CD4-positive, alpha-beta T cell treated with Interleukin-17A for 1 hour (primary cell): ENCODE measurements around the gene PRXL2C.
A peak's percentile ranks its signal among the peaks of the same experiment; 100 is the strongest.
"Not testable (repeated sequence)": the region's sequence is repeated elsewhere in the genome, so short reads cannot be mapped to it uniquely, and the experiment has no call there.

Experiments
- DNase-seq: peaks from one replicate; pipeline ENCODE4 v3.0.0-alpha.2; 2020

PRXL2C gene

DNA sequence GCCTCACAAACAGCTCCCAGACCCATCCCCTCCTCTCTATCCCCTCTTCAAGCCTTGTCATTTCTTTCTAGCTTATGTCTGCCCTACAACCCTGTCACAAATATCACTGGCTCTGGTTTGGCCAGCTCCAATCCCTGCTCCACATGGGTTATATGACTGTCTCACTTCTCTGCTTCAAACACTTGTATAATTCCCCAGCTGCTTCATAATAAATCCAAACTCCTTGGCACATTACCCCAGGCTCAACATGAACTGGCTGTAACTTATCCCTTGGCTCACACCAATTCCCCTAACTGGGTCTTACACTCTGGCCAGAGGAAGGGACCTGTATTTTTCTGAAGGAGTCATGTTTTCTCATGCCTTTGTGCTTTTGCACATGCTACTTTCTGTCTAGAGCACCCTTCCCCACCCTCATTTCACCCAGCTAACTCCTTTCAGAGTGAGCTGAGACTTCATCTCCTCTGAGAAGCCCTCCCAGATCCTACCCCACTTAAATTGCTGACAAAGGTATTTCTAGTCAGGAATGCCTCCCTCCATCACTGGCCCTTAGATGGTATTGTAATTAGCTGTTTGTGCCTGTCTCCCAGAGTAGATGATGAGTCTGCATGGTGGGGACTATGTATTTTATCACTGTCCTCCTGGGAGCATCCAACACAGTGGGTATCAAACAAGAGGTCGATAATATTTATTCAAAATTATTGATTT, 5.3 kb downstream of the PRXL2C start:
- no peak for DNase-seq

DNA sequence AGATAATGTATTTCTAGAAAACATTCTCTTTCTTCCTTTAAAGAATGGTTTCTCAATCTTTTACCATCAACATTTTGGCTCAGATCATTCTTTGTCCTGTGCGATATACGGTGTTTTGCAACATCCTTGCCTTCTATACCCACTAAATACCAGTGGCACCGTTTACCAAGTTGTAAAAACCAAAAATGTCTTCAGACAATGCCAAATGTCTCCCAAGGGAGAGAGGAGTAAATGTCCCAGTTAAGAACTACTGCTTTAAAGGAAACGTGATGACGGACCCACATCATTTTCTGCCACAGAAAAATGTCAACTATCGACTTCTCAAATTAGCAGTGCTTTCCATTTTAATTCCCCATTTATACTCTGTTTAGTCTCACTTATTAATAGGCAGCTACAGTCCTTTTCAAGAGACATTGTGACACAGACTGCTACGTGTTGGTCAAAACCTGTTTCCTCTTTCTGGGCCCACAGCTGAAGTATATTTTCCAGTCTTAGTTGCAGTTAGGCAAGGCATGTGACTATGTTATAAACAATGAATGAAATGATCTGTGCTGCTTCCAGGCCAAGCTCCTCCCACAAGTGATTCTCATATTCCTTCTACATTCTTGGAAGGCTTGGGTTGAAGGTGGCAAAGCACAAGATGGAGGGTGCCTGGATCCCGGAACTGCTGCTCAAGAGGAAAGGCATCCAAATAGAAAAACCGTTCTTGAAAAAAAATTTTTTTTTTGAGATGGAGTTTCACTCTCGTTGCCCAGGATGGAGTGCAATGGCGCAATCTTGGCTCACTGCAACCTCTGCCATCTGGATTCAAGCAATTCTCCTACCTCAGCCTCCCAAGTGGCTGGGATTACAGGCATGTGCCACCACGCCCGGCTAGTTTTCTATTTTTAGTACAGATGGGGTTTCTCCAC, 8.8 kb downstream of the PRXL2C start:
- peak; percentile 17 for DNase-seq

DNA sequence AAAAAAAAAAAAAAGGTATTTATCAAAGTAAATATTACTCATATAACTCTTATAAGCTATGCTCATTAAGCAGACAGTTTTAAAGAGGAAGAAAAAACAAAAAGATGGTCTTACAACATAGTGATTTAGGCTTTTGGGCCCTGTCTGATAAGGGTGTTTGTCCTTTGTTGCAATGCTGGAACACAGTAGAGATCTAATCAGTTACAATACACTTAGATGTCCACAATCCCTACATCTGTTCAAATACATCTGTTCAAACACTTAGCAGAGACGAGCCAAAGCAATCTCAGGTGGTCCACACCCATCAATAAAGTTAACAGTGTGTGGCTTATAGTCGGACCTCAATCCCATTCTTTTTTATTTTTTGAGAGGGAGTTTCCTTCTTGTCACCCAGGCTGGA, 11.0 kb downstream of the PRXL2C start:
- DNase-seq: no peak

DNA sequence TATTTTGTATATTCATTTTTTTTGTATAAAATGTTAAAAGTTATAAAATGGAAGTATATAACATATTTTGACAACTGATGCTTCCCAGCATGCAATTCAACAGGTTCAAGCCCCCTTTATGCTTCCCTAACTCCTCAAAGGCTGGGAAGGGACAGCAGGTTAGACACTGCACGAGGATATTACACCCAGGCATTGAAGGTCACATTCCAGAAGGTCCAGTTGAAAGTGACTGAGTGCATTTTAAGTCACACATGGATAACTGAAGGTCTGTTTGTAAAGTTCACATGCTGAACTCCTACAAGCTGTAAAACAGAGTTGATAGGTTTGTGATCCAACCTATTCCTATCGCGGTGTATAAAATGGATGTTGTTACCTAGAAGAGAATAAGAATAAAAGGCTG, 13.6 kb downstream of the PRXL2C start:
- DNase-seq: no peak

DNA sequence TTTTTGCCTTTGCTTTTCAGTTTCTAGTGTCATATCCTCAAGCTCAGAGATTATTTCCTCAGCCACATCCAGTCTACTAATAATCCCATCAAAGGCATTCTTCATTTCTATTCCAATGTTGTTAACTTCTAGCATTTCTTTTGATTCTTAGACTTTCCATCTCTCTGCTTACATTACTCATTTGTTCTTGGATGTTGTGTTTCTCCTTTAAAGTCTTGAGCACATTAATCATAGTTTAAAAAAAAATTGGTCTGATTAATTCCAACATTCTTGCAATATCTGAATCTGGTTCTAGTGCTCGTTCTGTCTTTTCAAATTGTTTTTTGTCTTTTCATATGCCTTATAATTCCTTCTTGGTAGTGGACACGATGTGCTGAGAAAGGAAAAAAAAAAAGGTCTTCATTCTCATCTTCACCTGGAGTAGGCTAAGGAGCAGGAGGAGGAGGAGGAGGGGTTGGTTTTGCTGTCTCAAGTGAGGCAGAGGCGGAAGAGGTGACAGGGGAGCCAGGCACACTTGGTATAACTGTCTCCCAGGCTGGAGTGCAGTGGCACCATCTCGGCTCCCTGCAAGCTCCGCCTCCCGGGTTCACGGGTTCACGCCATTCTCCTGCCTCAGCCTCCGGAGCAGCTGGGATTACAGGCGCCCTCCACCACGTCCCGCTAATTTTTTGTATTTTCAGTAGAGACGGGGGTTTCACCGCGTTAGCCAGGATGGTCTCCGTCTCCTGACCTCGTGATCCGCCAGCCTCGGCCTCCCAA, 16.3 kb downstream of the PRXL2C start:
- DNase-seq: no peak

DNA sequence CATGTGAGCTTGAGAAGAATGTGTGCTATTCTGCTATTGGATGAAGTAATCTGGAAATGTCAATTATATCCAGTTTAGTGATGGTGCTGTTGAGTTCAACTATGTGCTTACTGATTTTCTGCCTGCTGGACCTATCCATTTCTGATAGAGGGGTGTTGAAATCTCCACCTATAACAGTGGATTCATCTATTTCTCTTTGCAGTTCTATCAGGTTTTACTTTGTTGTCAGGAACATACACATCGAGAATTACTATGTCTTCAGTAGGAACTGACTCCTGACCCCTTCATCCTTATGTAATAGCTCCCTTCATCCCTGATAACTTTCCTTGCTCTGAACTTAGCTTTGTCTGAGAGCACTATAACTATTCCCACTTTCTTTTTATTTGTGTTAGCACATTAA, 18.7 kb downstream of the PRXL2C start:
- no peak for DNase-seq

DNA sequence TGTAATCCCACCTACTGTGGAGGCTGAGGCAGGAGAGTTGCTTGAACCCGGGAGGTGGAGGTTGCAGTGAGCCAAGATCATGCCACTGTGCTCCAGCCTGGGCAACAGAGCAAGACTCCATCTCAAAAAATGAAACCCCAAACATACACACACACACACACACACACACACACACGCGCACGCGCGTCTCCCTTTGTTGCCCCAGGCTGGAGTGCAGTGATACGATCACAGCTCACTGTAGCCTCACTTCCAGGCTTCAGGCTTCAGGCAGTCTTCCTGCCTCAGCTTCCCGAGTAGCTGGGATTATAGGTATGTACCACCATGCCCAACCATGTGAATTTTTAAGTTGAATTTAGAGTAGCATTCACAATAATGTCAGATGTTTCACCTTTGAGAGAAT, 21.5 kb downstream of the PRXL2C start:
- not testable (repeated sequence) for DNase-seq

DNA sequence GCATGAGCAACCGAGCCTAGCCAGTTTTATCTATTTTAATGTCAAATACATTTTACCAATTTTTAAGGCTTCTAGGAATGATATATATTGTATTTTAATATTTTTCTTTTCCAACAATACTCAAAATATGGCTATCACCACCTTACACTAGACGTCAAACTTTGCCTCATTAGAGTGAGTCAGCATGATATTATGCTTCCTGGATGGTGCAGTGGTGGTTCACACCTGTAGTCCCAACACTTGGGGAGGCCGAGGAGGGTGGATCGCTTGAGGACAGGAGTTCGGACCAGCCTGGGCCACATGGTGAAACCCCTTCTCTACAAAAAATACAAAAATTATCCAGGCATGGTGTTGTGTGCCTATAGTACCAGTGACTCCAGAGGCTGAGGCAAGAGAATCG, 28.2 kb downstream of the PRXL2C start:
- DNase-seq: no peak

DNA sequence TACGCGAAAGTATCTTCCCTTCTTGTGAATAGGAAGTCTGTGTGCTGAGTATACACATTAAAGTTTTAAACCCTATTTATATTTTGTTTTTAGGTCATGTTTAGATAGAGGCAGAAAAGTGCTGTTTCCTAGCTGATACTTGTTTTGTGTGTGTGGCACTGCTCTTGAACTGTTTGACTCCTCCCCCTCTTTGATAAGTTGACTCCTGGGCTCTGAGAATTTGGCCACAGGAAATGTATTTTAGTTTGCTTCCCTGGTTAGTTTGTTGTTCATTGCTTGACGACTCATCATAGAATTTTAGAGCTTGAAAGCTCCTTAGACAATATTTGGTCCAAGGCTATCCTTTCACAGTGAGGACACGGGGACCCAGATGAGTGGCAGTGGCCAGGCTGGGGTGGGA, 33.5 kb downstream of the PRXL2C start:
- no peak for DNase-seq

DNA sequence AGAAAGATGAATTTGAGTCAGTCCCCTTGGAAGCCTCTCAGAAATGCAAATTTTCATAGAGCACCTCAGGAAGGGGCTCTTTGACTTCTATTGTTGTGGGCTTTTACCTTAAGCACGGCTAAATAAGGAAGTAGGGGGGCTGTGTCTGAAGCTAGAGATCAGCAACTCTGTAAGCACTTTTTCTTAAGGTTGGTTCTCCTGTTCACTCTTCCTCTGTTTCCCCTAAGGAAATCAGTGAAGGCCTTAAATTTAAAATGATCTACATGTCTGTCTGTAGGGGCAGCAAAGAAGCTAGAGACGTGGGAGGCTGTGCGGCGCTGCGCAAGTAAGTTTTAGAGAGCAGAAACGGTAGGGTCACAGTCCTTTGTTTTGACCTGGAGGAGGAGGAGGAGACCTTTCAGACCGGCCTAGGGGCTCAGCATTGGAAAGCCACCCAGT, 34.3 kb downstream of the PRXL2C start:
- DNase-seq: no peak

DNA sequence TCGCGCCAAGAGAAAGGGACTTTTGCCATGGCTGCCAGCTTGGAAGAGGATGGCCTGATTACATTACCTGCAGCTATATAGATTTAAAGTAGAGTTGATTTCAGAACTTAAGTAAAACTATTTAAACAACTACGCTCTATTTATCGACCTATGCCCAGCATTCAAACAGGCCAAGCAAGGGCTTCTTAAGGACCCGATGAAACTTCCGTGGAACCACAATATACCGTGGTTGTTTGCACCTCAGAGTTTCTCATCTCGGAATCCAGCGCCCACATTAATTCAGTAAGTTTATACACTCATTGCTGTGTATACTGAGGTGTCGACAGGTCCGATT, 35.0 kb downstream of the PRXL2C start:
- DNase-seq: no peak

DNA sequence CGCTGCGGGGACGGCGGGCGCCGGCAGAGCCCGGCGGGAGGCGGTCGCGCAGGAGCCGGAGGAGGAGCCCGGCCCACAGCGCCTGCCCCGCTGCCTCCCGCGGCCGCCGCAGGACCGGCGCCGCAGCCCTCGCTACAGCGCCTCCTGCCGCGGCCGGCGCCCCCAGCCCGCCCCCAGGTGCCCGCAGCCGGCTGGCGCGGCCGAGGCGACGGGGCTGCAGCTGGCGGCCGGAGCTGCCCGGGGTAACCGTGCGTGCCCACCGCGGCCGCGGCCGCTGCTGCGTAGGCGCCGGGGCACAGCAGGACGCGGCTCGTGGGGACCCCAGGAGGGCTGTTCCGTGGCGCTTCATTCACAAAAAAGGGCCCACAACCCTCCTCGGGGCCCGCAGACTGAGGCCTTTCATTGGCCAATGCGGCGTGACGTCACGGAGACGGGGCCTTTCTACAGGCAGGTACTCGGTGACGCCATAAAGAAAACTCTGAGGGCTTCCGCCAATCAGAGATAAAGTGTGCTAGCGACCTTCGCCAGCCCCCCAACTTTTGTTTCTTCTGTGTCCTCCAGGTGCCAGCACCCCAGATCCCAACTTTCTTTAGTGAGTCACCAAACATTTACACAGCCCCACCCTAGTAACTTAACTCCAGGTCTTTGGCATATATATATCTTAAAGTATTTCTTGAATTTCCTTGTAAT, 35.5 kb downstream of the PRXL2C start, which contains the start of gene CDC14B:
Gene CDC14B, minus strand, starts transcription at position 353 of the 690 bp plus-strand sequence. CDS start 465 bp downstream, outside the sequence.
- peak; percentile 80 for DNase-seq

DNA sequence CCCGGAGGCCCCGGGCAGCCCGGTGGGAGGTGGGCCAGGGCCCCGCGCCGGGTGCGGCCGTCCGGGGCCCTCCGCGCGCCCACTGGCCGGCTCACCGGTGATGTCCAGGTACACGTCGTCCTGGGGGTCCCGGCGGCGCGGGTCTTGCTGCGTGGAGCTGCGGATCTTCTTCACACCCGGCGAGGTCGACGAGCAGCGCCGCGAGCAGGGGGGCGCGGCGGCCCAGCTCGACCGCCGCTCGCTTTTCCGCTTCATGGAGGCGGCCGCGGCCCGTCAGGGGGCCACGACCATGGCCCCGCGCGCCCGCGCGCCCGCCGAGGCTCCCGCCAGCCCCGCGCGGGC, 36.0 kb downstream of the PRXL2C start:
- DNase-seq: no peak

DNA sequence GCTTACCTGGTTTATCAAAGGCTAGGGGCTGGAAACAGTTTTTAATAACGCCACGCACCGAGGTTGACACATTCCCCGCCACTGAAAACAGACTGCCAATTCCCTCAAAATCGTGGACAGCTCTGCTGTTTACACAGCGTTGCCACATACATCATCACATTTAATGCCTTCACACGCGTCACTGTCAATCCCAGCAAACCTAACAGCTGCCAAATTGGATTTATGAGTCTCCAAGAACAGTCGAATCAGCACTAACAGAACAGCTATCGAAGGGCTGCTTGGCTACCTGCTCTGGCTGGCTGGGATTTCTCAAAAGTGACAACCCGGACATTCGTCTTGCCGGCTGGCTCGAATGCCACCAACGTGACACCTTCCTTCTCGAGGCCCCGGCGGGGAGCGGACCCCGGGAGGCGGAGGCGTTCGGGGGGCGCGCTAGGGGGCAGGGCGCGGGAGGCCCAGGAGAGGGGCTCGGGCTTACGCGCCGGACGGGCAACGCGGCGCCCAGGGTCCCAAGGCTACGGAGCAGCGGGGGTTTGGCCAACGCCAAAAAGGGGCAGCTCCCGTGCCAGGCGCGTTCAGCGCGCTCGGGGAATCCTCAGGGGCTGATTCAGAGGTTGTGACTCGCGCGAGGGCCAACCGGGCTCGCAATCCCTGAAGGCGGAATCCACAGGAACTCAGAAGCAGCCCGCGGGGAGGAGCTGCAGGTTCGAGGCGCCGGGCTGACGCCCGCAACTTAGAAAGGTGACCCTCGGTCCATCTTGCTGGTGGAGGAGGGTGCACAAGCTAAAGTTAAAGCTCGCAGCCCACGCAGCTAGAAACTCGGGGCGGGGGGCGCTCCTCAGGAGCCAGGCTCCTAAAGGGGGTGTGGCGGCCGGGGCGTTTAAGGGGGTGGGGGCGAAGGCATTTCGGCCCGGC, 36.7 kb downstream of the PRXL2C start:
- DNase-seq: no peak

DNA sequence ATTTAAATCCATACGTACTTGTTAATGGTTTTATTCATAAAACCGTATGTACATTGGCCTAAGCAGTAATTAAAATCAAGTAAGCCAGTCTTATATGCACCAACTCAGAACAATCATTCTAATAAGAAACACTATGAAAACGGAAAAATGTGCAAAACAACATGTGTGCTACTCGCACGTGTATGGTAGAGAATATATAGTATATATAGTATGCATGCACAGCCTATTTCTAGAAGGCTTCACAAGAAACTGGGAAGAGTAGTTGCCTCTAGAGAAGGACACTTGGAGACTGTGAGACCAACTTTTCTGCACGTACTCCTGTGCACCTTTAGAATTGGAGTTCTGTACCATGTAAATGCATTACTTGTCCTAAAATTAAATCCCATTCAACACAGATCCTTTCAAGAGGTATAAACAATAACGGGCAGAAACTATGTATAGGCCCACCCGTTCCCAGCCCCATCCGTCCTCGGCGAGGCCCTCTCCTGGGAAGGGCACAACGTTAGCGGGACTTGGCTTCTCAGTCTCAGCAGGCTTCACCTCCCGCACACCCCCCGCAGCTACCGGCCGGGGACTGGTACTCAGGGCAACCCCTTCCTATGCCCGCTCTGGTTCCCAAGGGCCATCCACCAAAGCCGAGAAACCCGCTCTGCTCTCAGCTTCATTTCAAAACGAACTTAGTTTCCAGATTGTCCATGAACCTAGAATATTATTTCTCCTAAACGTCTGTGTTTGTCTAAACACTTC, 37.5 kb downstream of the PRXL2C start:
- DNase-seq: no peak

DNA sequence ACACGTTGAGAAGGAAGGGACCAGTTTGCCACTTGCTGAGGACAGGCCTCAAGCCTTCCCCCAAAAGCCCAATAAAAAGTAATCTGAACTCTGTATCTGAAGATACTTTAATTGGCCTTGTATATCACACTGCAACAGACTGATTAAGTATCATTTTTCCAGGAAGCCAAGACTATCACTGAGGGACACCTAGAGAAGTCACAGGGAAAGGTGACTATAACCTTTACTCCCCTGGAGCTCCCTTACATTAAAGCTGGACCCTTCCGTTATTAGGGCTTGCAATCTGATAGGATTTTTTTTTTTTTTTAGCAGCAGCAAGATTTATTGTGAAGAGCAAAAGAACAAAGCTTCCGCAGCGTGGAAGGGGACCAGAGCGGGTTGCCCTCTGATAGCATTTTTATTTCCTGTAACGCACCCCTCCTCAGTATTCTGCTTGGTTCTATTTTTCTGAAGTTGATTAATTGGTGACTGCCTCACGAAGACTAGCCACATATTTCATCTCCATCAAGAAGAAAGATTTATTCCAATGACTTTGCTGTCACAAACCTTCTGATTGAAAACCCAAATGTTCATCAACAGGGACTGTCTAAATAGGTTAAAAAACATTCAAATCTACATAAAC, 38.2 kb downstream of the PRXL2C start:
- DNase-seq: no peak

DNA sequence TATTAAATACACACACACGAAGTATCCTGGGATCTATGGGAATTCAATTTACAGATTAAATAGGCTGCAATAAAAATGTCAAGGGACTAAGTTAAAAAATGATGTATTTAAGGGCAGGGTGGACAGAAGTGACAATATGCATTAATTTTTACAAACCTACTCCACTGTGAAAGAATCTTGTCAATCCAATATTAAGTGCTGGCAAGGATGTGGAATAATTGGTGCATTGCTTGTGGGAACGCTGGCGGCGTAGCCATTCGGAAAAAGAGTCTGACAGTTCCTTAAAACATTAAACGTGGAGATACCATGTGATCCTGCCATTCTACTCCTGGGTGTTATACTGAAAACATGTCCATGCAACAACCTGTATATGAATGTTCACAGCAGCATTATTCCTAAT, 39.7 kb downstream of the PRXL2C start:
- no peak for DNase-seq

DNA sequence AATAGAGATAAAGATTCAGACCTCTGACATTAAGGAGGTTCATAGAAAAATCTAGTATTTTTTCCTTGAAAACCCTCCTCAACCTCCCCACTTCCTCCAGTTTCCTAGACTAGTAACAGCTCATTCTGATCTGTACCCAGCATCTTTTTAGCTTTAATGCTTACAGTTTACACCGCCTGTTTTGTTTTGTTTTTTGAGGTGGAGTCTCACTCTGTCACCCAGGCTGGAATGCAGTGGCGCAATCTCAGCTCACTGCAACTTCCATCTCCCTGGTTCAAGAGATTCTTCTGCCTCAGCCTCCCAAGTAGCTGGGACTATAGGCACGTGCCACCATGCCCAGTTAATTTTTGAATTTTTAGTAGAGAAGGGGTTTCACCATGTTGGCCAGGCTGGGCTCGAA, 40.5 kb downstream of the PRXL2C start:
- not testable (repeated sequence) for DNase-seq

DNA sequence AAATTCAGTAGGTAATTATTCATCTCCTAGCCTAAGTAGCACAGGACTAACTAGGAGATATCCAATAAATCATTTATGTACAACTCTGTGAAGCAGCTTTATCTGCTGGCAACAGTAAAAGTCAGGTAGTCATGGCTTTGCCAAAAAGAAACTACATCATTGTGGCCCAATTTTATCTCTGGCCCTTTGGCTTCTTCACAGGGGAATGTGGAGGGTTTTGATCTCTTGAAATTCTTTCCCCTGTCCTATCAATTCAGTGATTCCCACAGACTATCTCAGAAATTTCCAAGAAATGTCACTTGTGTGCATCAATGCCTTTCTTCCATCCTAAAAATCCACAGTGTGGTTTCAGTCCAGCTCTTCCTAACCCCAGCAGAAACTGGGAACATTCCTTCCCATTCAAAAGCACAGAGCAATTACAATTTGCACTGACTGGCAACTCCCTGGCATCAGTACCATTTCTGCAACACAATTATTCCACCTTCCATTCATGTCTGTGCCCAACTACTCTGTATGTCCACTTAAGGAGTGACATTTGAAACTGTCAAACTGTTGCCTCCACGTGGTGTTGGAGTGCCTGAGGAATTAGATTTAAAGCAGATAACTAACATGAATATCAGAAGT, 42.0 kb downstream of the PRXL2C start:
- no peak for DNase-seq
